Ascending aorta (tissue), 2 donors: ENCODE results near the gene ABCD1. TPM values are rescaled to one million over a fixed set of nuclear protein-coding genes. Genes with fewer than 3 reads are reported as not detected.

Experiments
- DNase-seq, 2 donors: peaks; one replicate each; pipeline ENCODE4 v3.0.0-alpha.2; 2019; ENCODE audit warnings: low spot score in 2 of 2
- H3K27ac ChIP-seq, 2 donors: fragments of 200-600 bp; sonication (generic); one replicate each; pipeline ENCODE4 v1.5.1; 2016 to 2017; ENCODE audit warnings: mild to moderate bottlenecking in 1 of 2
- H3K27me3 ChIP-seq: fragments of 200-600 bp; sonication (generic); one replicate; pipeline ENCODE4 v1.5.1; 2017
- H3K36me3 ChIP-seq, 2 donors: fragments of 200-600 bp; sonication (generic); one replicate each; pipeline ENCODE4 v1.5.1; 2016
- H3K4me1 ChIP-seq, 2 donors: fragments of 200-600 bp; sonication (generic); one replicate each; pipeline ENCODE4 v1.5.1; 2016 to 2017; ENCODE audit warnings: mild to moderate bottlenecking in 1 of 2
- H3K4me3 ChIP-seq, 2 donors: fragments of 200-600 bp; sonication (generic); one replicate each; pipeline ENCODE4 v1.5.1; 2016 to 2017; ENCODE audit warnings: mild to moderate bottlenecking in 1 of 2
- H3K9me3 ChIP-seq, 2 donors: fragments of 200-600 bp; sonication (generic); one replicate each; pipeline ENCODE4 v1.5.1; 2016
- intact Hi-C: fragments of 100-400 bp; cut with DNase I; formaldehyde crosslinking; loops from one replicate; pipeline ENCODE4 v1.15.1; 2023
- total RNA-seq: library from RNA; depleted of rRNA; stranded (reverse); fragments of >200 nt; gene quantifications from one replicate; pipeline ENCODE4 v1.1.0, GENCODE V29; 2016
- TF ChIP-seq, protein P1 (sequence below), 3 experiments: fragments of 200-600 bp in 2 of 3; fragments of 450-650 bp in 1 of 3; sonication (generic) in 2 of 3; IDR thresholded peaks; one replicate each; pipeline ENCODE4 v1.5.1; 2016 to 2019; ENCODE audit warnings: antibody characterized with exemption in 3 of 3, mild to moderate bottlenecking in 1 of 3, moderate library complexity in 1 of 3

Gene ABCD1
- total RNA-seq, 1 donor from 2014 or later = 14.7 TPM

DNA sequence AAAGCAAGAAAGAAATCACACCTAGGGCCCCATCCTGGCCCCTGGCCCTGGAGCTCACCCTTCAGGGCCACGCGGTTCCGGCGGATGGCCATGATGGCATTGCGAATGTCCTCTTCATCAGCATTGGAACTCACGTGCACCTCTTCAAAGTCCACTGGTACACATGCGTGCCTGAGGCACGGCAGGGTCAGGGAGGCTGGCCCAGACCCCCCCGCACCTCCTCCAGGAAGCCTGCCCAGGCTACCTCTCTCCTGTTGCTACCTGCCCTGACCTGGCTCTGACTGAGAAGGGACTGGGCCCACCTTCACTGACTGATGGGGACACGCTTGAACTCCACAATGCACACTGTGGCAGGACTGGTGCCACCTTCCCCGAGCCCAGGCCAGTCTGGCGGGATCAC, 65.0 kb downstream of the ABCD1 start:
- Histone ChIP-seq H3K27ac (no peak overlapping the region), H3K4me3 (no peak overlapping the region), H3K27me3 (no peaks in the 10 kb centered on the region), H3K9me3 (no peaks in the 10 kb centered on the region), H3K36me3 (peaks cover 9 to 50% of the 10 kb centered on the region in 2 donors), H3K4me1 (peaks cover 0 to 3% of the 10 kb centered on the region in 2 donors)
- TF ChIP-seq, protein P1, sequence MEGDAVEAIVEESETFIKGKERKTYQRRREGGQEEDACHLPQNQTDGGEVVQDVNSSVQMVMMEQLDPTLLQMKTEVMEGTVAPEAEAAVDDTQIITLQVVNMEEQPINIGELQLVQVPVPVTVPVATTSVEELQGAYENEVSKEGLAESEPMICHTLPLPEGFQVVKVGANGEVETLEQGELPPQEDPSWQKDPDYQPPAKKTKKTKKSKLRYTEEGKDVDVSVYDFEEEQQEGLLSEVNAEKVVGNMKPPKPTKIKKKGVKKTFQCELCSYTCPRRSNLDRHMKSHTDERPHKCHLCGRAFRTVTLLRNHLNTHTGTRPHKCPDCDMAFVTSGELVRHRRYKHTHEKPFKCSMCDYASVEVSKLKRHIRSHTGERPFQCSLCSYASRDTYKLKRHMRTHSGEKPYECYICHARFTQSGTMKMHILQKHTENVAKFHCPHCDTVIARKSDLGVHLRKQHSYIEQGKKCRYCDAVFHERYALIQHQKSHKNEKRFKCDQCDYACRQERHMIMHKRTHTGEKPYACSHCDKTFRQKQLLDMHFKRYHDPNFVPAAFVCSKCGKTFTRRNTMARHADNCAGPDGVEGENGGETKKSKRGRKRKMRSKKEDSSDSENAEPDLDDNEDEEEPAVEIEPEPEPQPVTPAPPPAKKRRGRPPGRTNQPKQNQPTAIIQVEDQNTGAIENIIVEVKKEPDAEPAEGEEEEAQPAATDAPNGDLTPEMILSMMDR (IDR thresholded peaks at IDR 0.05) = no peak
- intact Hi-C loops = no loop called here
- no peak for DNase-seq

DNA sequence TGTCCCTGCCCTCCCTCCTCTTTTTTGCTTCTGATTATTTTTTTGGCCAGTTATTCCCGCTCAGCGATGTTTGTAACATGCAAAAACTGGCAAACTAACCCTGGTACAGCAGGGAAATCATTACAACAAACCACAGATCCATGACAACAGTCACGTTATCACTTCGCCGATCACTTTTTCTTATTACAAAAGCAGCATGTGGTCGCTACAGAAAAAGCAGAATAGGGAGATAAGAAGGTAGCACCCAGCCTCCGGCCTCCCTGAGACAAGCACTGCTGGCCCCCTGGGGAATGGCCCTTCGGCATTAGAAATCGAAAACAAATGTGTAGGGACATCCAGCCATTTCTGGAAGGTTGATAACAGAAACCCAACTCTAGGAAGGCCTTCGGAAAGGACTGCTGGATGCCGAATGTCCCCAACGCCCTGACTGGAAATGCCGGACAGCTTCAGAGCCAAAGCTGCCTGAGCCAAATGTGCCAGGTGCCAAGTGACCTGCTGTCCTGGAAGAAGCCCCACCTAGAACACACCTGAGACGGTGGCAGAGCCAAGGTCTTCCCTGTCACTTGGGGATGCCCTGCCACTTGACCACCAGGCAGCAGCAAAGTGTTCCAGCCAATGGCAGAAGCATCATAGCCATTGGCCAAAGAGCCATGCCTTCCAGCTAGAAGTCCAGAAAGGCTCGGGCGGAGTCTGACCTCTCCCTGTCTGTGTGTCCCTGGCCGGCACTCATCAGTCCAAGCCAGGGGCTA, 66.6 kb downstream of the ABCD1 start:
- no peak for DNase-seq
- Histone ChIP-seq H3K4me1 (peaks cover 0 to 6% of the 10 kb centered on the region in 2 donors), H3K9me3 (no peaks in the 10 kb centered on the region), H3K27me3 (no peaks in the 10 kb centered on the region), H3K27ac (no peak overlapping the region), H3K4me3 (no peak overlapping the region), H3K36me3 (peaks cover 0 to 34% of the 10 kb centered on the region in 2 donors)
- TF ChIP-seq, protein P1 (IDR thresholded peaks at IDR 0.05) = no peak
- intact Hi-C loops = no loop called here

DNA sequence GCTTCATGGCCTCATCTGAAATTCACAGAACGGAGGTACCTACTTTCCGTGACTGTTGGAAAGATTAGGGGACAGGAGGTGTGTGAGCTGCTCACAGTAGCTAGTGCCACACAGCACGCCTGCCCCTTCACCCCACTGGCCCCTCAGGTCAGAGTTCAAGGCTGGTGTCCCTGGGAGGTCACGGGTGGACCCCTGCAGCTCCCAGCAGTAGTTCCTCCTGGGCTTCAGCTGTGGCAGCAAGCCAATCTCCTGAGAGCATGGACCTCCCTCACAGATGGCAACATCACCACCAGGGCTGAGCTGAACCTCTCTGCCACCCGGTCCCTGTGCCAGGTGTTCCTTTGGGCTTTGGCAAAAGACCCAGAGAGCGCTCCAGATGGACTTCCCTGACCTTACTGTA, 67.7 kb downstream of the ABCD1 start:
- Histone ChIP-seq H3K9me3 (no peaks in the 10 kb centered on the region), H3K36me3 (peaks cover 0 to 30% of the 10 kb centered on the region in 2 donors), H3K4me1 (peaks cover 0 to 6% of the 10 kb centered on the region in 2 donors), H3K4me3 (peak overlapping the region in 1 of 2 donors; percentile 71), H3K27ac (no peak overlapping the region), H3K27me3 (no peaks in the 10 kb centered on the region)
- TF ChIP-seq, protein P1 (IDR thresholded peaks at IDR 0.05) = no peak
- intact Hi-C loops = no loop called here
- DNase-seq = no peak

DNA sequence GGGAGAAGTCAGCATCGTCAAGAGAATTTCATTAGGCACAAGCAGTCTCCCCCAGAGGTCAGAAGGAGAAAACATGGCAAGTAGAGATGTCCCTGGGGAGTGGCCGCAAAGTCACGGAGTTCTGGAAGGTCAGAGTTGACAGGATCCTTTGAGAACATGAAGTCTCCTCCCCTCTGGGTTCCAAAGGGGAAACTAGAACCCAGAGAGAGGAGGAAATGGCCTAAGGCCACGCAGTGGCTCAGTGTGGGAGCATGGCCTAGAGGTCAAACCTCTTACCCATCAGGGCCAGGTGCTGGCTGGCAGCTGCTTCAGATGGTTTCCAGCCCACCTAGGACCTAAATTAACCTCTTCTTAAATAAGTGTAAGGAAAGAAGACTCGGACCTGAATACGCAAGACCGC, 68.6 kb downstream of the ABCD1 start:
- TF ChIP-seq, protein P1 (IDR thresholded peaks at IDR 0.05) = no peak
- no peaks in the 10 kb centered on the region for H3K27me3 ChIP-seq
- DNase-seq = no peak
- peak overlapping the region; percentile 71 to 76 for H3K4me3 ChIP-seq
- peak overlapping the region; percentile 93 to 96 for H3K27ac ChIP-seq
- intact Hi-C loops = no loop called here
- H3K4me1 ChIP-seq = peaks cover 0 to 6% of the 10 kb centered on the region in 2 donors
- H3K36me3 ChIP-seq = peaks cover 1 to 30% of the 10 kb centered on the region in 2 donors
- no peaks in the 10 kb centered on the region for H3K9me3 ChIP-seq

Other genes starting within 250 kb of the ABCD1 start
- gene BGN, start 229.9 kb upstream of the ABCD1 start, total RNA-seq = 1,387 TPM
- gene ATP2B3, start 207.2 kb upstream of the ABCD1 start, total RNA-seq = 0.32 TPM
- 52.7 TPM for gene CCNQ, start 125.7 kb upstream of the ABCD1 start, total RNA-seq
- not detected for gene DUSP9, start 77.7 kb upstream of the ABCD1 start, total RNA-seq
- 1.4 TPM for gene PNCK, start 51.0 kb upstream of the ABCD1 start, total RNA-seq
- 44.2 TPM for gene SLC6A8, start 36.9 kb upstream of the ABCD1 start, total RNA-seq
- 63.0 TPM for gene BCAP31, start 469 bp upstream of the ABCD1 start, total RNA-seq
- gene PLXNB3, start 39.4 kb downstream of the ABCD1 start, total RNA-seq = 99.1 TPM
- gene SRPK3, start 56.2 kb downstream of the ABCD1 start, total RNA-seq = 4.5 TPM
- 351 TPM for gene IDH3G, start 69.5 kb downstream of the ABCD1 start, total RNA-seq
- gene SSR4, start 69.8 kb downstream of the ABCD1 start, total RNA-seq = 331 TPM
- 23.2 TPM for gene PDZD4, start 105.7 kb downstream of the ABCD1 start, total RNA-seq
- 25.8 TPM for gene L1CAM, start 161.3 kb downstream of the ABCD1 start, total RNA-seq
- 4.8 TPM for gene AVPR2, start 179.8 kb downstream of the ABCD1 start, total RNA-seq
- gene ARHGAP4, start 201.4 kb downstream of the ABCD1 start, total RNA-seq = 94.3 TPM
- 155 TPM for gene NAA10, start 210.2 kb downstream of the ABCD1 start, total RNA-seq
- 15.5 TPM for gene RENBP, start 219.8 kb downstream of the ABCD1 start, total RNA-seq
- gene HCFC1, start 247.0 kb downstream of the ABCD1 start, total RNA-seq = 91.4 TPM
- gene TMEM187, start 247.9 kb downstream of the ABCD1 start, total RNA-seq = 4.4 TPM